Mucosa of descending colon (tissue), 3 donors: ENCODE measurements around the gene FANCC. TPM values are rescaled to one million over a fixed set of nuclear protein-coding genes. Genes with fewer than 3 reads are reported as not detected.
"Not testable (repeated sequence)": the region's sequence is repeated elsewhere in the genome, so short reads cannot be mapped to it uniquely, and the experiment has no call there.

Source experiments
- ATAC-seq: fragments of 200-7000 bp; cut with Tn5 transposase; one replicate; pipeline ENCODE4 v1.9.1; 2020; ENCODE audit warnings: mild to moderate bottlenecking, moderate library complexity
- DNase-seq, 3 donors: peaks; one replicate each; pipeline ENCODE4 v3.0.0-alpha.2; 2020
- H3K36me3 ChIP-seq: fragments of 200-600 bp; one replicate; pipeline ENCODE4 v1.8.0; 2021; ENCODE audit warnings: low read depth, mild to moderate bottlenecking
- H3K4me1 ChIP-seq: fragments of 200-600 bp; one replicate; pipeline ENCODE4 v1.8.0; 2021; ENCODE audit warnings: low read depth, mild to moderate bottlenecking
- H3K4me3 ChIP-seq: fragments of 200-600 bp; one replicate; pipeline ENCODE4 v1.8.0; 2021; ENCODE audit warnings: mild to moderate bottlenecking
- H3K9me3 ChIP-seq: fragments of 200-600 bp; one replicate; pipeline ENCODE4 v1.8.0; 2021; ENCODE audit warnings: mild to moderate bottlenecking
- CTCF ChIP-seq: fragments of 200-600 bp; IDR thresholded peaks from one replicate; pipeline ENCODE4 v1.8.0; 2022; ENCODE audit warnings: antibody characterized with exemption, mild to moderate bottlenecking
- intact Hi-C, 2 donors: fragments of 100-400 bp; cut with DNase I in 1 of 2; cut with micrococcal nuclease in 1 of 2; formaldehyde crosslinking; loops; one replicate each; pipeline versions ENCODE4 v1.11.0 to v1.11.1; 2022; cut with DNase I, micrococcal nuclease
- total RNA-seq, 3 donors: library from RNA; stranded (reverse); fragmentation: NEBNext Ultra II Directional in 2 of 3; extraction: Animal tissue kit (Norgen Biotek cat#: 25700) in 2 of 3; gene quantifications; one replicate each; pipeline versions ENCODE4 v1.2.1 to v1.2.4, GENCODE V29; 2021 to 2023
- donor health status: DM: no; HTN: no; CAD: no; lungs with moderate emphysema.
- donor health status: DM: no; HTN: no; CAD: no.
- donor health status: DM: no; HTN: yes; CAD: no.

FANCC gene
- total RNA-seq, 3 donors from 2014 or later: 10.7 to 18.0 (median 14.2) TPM

- ATAC-seq (no peak), DNase-seq (no peak)
- H3K9me3 ChIP-seq: peaks cover 15% of the 10 kb centered on the region
- no peak overlapping the region for H3K4me3 ChIP-seq
- no peaks in the 10 kb centered on the region for H3K4me1 ChIP-seq
- intact Hi-C loops: no loop called here
- no peaks in the 10 kb centered on the region for H3K36me3 ChIP-seq
- no peak for TF ChIP-seq CTCF
These were observed 35.2 kb downstream of the FANCC start for GRCh38 chr9:95282332-95282731.

- ATAC-seq: no peak
- Histone ChIP-seq H3K4me3 (no peak overlapping the region), H3K36me3 (no peaks in the 10 kb centered on the region), H3K9me3 (peaks cover 15% of the 10 kb centered on the region), H3K4me1 (no peaks in the 10 kb centered on the region)
- no peak for TF ChIP-seq CTCF
- DNase-seq: no peak
- intact Hi-C loops: no loop called here
These were observed 36.8 kb downstream of the FANCC start for GRCh38 chr9:95280745-95281144.

- H3K4me3 ChIP-seq: no peak overlapping the region
- H3K4me1 ChIP-seq: no peaks in the 10 kb centered on the region
- ATAC-seq: no peak
- peaks cover 15% of the 10 kb centered on the region for H3K9me3 ChIP-seq
- DNase-seq: no peak
- intact Hi-C loops: no loop called here
- no peaks in the 10 kb centered on the region for H3K36me3 ChIP-seq
- no peak for TF ChIP-seq CTCF
These were observed 40.0 kb downstream of the FANCC start for GRCh38 chr9:95277509-95277908.

GRCh38 chr9:95276395-95276954 is 41.0 kb downstream of the FANCC start:
- H3K36me3 ChIP-seq: no peaks in the 10 kb centered on the region
- no peak for DNase-seq
- peaks cover 12% of the 10 kb centered on the region for H3K9me3 ChIP-seq
- intact Hi-C loops: no loop called here
- H3K4me1 ChIP-seq: no peaks in the 10 kb centered on the region
- no peak for TF ChIP-seq CTCF
- ATAC-seq: no peak
- no peak overlapping the region for H3K4me3 ChIP-seq

GRCh38 chr9:95274160-95274559 is 43.3 kb downstream of the FANCC start:
- H3K36me3 ChIP-seq, ATAC-seq, H3K9me3 ChIP-seq, H3K4me1 ChIP-seq, intact Hi-C loops, H3K4me3 ChIP-seq, DNase-seq: not testable (repeated sequence)

GRCh38 chr9:95273369-95274022 is 44.0 kb downstream of the FANCC start:
- Histone ChIP-seq H3K9me3 (no peaks in the 10 kb centered on the region), H3K36me3 (no peaks in the 10 kb centered on the region), H3K4me3 (no peak overlapping the region), H3K4me1 (no peaks in the 10 kb centered on the region)
- intact Hi-C loops: no loop called here
- DNase-seq (no peak), ATAC-seq (no peak)
- no peak for TF ChIP-seq CTCF
